HG03469 (cell line): Measurements from ENCODE around the gene CBFA2T3.

Experiments used
- ATAC-seq: cut with Tn5 transposase; IDR thresholded peaks from one replicate; pipeline ENCODE4 v1.9.1; 2021; ENCODE audit warnings: mild to moderate bottlenecking, moderate library complexity, moderate number of reproducible peaks; ENCODE audit not compliant: unreplicated experiment

CBFA2T3 gene

DNA sequence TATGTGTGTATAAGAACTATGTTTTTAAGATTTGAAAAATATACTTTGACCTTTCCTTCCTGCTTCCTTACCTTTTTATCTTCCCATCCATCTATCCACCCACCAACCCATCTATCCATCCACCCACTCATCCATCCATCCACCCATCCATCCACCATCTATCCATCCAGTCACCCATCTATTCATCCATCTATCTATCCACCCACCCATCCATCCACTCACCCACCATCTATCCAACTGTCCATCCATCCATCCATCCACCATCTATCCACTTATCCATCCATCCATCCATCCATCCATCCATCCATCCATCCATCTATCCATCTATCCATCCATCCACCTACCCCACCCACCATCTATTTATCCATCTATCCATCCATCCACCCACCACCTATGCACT is 12.4 kb downstream of the CBFA2T3 start:
- no peak for ATAC-seq

DNA sequence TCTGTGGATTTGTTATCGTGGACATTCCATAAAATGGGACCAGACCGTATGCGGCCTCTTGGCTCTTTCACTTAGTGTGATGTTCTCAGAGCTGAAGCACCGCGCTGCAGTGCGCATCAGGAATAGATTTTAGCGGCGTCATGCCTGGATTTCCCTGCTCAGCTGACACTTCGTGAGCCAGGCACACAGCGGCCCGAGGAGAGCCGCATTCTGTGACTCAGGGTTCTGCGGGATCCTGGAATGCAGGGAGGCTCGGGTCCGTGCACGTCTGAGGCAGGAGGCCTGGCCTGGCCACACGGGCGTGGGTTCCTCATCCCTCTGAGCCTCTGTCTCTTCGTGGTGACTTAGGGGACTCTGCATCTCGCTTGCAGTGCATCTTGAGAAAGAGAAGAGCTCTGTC is 13.4 kb downstream of the CBFA2T3 start:
- no peak for ATAC-seq

DNA sequence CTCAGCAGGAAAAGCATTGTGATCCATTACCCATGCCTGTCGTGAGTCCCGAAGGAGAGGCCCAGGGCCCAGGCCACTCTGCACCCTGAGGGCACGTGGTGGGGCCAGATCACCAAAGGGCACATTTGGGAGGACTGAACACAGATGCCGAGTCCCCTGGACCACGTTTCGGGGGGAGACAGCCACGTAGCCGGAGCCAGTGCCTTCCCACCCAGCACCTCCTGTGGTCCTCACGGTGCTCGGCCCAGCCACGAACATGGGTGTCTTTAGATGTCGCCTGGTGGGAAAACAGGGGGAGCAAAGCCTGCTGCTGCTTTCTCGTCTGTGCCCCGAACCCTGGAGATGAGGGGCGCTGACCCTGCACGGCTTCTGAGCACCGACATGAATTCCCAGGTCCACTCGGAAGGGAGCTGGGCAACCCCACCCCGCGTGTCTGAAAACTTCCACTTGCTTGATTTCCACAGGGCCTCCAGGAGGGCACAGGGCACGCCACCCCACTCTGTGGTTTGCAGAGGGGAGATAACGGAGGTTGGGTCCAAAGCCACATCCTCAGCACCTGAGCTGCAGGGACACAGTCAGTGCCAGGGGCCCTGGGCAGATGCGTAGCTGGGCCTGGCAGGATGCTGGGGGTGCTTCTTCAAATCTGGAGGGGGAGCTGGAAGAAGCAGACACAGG is 14.4 kb downstream of the CBFA2T3 start:
- no peak for ATAC-seq

DNA sequence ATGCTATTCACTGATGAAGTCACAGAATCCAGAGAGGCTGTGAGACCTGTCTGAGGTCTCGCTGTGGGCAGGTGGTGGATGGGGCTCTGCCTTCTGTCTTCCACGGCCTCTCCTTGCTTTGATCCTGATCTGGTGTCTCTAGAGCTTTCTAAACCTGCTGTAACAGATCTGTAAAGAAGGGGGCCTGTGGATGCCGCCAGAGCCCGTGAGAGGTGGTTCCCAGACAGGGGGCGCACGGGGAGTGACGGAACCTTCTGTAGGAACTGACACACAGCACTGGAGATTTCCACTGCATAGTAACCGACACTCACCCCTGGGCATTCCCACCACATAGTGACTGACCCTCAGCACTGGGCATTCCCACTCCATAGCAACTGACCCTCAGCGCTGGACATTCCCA is 16.0 kb downstream of the CBFA2T3 start:
- no peak for ATAC-seq

DNA sequence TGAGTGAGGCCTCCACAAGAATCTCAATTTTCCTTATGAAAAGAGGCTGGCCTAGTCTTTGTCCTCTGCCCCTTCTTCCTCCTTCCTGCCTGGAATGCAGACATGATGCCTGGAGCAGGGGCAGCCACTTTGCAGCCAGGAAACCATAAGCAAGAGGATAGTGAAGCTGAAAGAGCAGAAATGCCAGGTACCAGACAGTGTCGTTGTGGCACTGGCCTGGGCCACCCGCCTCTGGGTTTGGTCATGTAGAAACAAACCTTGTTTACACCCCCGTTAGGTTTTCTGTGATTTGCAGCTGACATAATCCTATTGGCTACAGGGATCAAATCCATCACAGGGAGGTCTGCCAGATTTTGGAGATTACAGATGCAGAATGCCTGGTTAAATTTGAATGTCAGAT is 16.5 kb downstream of the CBFA2T3 start:
- no peak for ATAC-seq

DNA sequence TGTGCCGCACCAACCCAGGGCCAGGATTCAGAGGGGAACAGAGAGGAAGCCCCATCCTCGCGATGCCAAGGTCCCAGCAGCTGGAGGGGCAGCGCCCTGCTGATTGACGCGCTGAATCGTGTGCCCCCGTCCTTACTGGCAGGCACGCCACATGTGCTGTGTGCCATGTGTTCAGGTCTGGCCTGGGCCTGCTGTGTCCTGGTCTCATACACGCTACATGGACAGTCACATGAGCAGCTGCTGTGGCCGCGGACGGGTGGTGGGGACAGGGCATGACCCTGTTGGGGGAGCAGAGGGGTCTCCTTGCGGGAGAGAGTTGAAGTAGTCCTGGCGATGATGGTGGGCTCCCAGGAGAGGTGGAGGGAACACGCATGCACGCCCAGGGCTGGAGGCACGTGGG is 18.0 kb downstream of the CBFA2T3 start:
- ATAC-seq: no peak

DNA sequence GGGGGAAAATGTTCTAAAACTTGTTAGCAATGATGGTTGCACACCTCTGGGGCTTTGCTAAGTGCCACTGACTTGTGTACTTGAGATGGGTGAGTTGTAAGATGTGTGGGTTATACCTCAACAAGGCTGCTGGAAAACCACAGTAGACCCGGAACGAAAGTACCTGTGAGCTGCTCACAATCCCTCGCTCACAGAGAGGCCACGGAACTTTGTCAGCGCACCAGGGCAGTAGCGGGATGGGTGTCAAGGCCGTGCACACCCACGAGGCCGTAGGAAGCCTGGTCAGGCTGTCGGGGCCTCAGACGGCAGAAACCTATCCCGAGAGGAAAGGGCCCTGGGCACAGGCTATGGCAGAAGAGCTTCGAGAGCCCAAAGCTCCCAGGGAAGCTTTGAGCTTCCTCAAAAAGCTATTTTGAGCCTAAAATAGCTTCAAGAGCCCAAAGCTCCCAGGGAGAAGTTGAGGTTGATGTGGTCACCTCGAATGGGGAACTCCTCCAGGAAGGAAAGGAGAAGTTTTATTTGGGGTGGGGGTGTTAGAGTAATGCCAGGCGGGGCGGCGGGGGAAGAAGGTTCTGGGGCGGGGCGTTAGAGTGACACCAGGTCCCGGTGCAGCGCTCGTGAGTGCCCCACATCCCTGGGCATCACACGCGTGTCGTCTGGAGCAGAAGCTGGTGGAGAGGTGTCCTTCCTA is 19.0 kb downstream of the CBFA2T3 start:
- no peak for ATAC-seq

DNA sequence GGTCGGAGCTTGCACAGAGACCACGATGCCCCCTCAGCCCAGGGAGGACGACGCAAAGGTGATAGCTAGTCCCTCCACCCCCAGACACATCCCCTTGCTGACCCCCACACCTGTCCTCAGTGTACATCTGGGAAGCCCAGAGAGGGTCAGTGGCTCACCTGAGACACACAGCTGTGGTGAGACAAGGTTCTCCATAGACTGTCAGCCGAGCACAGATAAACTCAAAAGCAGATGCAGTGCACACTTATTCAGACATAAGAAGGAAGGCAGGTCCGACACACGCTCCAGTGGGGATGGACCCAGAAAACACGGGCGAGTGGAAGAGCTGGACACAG is 19.6 kb downstream of the CBFA2T3 start:
- ATAC-seq: no peak

DNA sequence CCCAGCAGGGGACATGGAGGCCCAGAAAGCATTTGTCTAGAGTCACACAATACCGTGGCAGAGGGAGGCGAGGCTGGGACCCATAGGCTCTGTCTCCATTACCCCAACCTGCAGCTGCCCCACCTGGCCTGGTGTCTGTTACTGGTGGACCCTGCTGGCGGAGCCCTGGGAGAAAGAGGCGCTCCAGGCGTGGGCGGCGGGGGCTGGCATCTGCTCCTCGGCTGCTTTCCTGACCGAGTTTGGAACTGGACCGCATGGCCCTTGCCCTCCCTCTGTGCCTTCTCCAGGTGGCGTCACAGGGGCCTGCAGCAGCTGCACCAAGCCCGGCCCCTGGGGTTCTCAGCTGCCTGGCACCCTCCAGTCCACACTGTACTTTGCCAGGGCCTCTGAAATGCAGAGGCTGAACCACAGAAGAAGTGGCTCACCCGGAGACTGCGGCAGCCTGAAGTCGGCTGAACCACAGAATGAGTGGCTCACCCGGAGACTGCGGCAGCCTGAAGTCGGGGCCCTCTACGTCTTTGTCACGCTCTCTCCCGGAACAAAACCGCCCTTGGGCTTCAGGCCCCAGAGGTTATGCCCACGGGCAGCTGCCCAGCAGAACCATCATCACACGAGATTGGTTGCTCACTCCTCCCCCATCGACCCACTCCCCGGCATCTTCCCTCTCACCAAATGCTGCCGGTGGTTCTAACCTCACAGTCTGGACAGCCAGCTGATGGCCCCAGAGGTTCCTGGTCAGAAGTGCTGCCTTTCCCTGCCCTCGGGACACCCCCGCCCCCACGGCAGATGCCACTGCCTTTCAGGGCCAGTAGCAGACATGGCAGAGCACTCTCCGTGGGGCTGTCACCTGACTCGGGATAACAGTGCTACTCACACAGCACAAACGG is 20.2 kb downstream of the CBFA2T3 start:
- ATAC-seq: no peak

DNA sequence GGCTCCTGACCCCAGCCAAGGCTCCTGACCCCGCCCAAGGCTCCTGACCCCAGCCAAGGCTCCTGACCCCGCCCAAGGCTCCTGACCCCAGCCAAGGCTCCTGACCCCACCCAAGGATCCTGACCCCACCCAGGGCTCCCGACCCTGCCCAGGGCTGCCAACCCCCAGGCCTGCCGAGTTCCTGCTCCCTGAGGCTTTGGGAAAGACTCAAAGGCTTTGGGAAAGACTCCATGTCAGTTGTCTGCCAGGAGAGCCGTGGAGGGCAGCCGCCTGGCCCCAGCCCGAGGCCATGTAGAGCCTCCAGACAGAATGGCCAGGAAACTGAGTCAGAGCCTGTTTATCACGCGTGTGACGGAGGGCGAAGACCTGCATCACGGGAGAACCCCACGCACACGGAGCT is 21.1 kb downstream of the CBFA2T3 start:
- no peak for ATAC-seq

DNA sequence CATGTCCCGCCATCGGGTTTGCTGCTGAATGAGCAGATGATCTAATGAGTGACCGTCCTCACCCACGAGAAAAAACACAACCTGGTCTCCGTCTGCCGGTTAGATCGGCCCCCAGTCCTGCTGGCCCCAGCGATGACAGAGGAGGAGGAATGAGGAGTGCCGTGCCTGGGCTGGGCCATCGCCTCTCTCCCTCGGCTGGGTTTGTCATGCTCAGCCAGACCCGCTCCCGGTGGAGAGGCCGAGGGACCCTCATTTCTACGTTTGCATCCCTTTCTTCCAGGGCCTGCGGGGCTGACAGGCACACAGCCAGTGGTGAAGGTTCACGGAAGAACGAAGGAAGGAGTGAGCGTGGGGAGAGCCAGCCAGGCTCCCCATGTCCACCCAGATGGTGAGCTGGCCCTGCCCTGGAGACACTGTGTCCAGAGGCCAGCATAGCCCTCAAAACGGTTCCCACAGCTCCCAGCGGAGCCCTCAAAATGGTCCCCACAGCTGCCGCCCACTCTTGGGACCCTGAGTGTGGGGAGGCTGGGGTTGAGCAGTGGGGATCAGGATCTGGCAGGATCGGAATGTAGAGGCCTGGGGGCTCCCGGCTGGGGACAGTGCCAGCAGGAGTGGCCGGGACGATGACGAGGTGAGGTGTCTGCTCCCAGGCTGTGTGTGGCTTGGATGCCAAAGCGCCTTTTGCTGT is 23.9 kb downstream of the CBFA2T3 start:
- no peak for ATAC-seq

DNA sequence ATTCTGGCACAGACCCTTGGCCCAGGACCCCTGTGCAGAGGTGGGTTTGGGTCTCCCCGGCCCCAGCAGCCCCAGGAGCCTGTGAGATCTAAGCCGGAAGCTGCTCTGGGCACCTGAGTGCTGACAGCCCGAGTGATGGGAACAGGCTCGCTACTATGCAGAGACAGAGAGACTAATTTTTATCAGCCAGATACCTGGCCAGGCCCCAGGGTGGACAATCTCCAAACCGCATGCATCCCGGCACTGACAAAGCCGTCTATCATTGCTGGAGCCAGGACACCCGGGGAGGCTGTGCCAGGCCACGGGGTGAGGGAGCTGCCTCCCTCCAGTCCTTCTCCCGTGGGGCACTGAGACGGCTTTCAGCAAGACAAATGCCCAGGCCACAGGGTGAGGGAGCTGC is 25.0 kb downstream of the CBFA2T3 start:
- ATAC-seq: no peak

DNA sequence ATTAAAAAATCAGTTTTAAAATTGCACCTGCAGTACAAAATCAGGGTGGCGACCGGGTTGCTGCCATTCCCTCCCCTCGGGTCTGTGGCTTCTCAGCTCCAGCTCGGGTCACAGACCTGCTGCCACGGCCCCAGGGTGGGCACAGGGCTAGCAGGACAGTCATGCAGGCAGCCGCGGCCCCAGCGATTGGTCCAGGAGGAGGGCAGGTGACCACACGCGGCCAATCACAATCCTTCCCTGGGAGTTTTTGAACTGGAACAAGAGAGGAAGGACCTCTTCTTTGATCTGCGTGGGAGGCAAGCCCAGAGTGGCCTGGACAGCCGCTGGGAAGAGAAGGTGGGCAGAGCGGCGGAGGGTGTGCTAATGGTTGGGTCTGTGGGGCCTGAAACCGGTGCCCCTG is 25.5 kb downstream of the CBFA2T3 start:
- no peak for ATAC-seq

DNA sequence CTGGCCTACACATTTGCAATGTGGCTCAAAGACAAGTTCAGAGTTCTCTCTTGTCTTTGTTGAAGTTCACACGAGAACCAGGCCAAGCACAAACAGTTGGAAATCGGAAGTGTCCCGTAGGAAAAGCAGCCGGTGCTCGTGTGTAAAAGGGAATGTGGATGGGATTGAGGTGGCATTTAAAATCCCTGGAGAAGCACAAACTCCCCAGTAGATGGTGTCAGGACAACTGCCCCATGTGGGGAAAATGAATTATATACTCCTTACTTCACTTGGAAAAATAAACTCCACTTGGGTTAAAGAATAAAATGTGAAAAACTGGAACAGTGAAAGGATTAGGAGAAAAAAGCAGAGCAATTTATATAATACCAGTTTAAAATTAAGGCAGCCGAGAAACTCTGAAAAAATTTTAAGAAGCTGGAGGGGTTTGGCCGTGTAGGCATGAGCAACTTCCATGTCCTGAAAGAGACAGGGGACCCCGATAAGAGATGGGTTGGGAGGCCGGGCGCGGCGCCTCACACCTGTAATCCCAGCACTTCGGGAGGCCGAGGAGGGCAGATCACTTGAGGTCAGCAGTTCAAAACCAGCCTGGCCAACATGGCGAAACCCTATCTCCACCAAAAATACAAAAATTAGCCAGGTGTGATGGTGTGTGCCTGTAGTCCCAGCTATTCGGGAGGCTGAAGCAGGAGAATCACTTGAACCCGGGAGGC is 28.1 kb downstream of the CBFA2T3 start:
- ATAC-seq: no peak

DNA sequence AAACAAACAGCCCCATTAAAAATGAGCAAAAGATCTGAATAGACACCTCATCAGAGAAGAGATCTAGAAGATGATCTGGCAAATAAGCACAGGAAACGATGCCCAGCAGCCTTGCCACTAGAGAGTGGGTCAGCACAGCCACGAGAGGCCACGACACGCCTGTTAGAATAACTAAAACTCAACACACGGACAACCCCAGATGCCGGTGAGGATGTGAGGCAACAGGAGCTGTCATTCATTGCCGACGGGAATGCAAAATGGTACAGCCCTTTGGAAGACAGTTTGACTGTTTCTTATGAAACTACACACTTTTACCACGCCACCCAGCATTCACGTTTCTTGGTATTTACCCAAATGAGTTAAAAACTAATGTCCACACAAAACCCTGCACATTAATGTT is 31.5 kb downstream of the CBFA2T3 start:
- ATAC-seq: no peak

DNA sequence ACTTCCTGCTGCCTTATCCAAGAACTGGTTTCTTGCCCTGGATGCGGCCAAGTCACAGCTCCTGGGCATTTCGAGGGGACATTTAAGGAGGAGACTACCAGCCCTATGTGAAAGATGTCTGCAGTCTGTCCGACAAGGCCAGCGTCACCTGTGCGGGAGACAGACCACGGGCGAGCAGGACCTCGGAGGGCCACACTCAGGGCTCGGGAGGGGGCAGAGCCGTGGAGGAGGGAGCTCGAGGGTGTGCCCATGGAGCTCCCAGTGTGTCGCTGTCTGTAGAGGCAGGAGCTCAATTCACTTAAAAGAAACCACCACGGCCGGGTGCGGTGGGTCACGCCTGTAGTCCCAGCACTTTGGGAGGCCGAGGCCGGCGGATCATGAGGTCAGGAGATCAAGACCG is 33.3 kb downstream of the CBFA2T3 start:
- no peak for ATAC-seq

DNA sequence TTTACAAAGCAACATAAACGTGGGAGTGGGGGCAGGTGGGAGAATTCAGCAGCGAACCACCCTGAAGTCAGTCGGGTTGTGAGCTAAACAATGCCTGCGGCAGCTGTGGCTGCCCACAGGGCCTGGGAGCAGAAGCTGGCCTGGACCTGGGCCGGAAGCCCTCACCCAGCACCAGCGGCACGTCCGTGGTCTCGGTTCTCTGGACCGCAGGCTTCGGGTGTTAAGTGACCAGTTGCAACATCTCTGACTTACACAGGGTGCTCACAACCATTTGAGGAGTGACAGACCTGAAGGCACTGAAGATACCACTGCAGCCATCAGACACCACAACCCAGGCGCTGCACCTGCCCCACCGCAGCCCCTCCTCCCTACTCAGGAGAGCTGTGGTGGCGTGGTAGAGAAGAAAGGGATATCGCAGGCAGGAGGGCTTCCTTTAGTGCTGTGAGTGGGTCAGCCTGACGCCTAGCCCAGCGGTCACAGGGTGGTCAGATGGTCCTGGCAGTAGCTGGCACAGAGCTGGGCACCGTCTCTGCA is 33.8 kb downstream of the CBFA2T3 start:
- ATAC-seq: no peak

DNA sequence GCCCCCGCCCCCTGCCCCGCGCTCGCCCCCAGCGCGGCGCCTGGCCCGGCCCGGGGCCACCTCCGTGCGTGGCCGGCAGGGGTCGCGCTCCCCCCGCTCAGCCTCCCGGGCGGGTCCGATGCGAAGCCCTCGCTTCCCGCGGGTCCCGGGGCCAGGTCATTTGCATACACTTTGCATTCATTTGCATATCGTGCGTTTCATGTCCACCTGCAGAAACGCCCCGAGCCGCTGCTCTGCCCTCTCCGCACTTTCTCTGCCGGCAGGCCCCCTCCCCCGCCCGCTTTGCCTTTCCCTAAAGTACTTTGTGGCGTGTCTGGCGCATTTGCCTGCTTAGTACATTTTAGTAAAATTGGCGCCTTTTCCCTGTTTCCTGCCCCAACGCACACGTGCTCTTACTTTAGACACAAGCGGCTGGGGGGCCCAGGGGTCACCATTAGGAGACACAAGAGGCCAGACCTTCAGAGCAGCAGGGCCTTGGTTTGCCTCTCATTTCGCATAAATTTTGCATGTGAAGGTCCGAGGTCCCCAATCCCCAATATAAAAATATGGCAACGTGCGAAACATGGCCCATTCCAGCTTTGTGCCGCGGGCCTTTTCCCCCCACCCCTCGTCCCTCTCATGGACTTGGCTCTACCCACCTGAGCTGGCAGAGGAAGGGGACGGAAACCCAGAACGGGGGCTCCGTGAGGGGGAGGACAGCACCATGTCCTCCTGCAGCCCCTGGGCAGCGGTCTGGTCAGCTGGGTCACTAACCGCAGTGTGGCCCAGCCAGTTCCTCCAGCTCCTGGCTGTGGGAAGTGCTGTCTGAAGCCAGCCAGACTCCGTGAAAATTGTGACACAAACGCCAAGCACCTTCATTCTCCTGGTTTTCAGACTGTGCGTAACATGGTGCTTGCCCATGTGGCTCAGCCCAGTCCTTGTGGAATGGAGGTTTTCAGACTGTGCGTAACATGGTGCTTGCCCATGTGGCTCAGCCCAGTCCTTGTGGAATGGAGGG is 34.8 kb downstream of the CBFA2T3 start:
- peak; percentile 33 for ATAC-seq
